ENCODE results near the gene ADAM17.

Gene ADAM17

DNA sequence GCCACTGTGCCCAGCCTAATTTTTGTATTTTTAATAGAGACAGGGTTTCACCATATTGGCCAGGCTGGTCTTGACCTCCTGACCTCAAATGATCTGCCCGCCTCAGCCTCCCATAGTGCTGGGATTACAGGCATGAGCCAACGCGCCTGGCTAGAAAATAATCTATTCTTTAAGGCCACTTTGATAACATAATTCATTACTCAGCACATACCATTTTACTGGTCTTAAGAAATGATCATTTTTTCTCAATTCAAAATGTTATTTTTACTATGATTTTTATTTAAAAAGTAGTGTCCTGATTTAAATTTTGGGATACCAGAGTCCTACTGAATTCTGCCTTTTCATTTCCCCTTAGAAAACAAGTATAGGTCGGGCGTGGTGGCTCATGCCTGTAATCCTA, 27.0 kb upstream of the ADAM17 start:
- H3K36me3 ChIP-seq (ENCODE audit: control insufficient read depth, insufficient read depth, low read length), result no peaks in the 10 kb centered on the region

DNA sequence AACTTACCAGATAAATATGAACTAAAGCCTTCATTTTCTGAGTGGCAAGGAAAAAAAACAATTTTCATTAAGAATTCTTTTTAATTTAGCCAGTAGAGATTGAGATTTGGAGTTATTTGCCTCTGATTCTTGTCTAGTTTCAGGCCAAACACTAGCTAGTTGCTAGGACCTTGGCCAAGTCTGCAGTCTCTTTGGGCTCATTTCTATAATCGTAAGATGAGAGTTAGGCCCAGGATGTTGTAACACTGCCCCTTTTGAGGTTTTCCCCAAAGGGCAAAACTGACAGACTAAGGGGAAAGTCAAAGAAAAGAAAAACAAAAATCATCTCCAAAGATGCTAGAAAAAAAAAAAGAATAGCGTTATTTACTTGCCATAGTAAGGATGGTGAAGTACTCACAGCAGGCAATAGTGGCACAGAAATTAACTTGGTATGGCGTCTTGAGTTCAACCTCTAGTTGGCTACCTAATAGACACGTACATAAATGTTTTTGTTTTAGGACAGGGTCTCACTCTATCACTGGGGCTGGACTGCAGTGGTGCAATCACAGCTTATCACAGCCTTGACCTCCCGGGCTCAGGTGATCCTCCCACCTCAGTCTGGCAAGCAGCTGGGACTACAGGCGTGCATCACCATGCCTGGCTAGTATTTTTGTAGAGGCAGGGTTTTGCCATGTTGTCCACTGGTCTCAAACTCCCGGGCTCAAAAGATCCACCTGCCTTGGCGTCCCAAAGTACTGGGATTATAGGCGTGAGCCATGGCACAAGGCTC, 23.0 kb upstream of the ADAM17 start:
- no peaks in the 10 kb centered on the region for H3K36me3 ChIP-seq (ENCODE audit: control insufficient read depth, insufficient read depth, low read length)
- TF ChIP-seq, protein P1, sequence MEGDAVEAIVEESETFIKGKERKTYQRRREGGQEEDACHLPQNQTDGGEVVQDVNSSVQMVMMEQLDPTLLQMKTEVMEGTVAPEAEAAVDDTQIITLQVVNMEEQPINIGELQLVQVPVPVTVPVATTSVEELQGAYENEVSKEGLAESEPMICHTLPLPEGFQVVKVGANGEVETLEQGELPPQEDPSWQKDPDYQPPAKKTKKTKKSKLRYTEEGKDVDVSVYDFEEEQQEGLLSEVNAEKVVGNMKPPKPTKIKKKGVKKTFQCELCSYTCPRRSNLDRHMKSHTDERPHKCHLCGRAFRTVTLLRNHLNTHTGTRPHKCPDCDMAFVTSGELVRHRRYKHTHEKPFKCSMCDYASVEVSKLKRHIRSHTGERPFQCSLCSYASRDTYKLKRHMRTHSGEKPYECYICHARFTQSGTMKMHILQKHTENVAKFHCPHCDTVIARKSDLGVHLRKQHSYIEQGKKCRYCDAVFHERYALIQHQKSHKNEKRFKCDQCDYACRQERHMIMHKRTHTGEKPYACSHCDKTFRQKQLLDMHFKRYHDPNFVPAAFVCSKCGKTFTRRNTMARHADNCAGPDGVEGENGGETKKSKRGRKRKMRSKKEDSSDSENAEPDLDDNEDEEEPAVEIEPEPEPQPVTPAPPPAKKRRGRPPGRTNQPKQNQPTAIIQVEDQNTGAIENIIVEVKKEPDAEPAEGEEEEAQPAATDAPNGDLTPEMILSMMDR (IDR thresholded peaks at IDR 0.05), result no peak
- no peak overlapping the region for H3K4me2 ChIP-seq (ENCODE audit: low read length)
- no peak overlapping the region for H3K4me3 ChIP-seq (ENCODE audit: low read depth, low read length)
- H3K9me3 ChIP-seq (ENCODE audit: control insufficient read depth, low read length), result no peaks in the 10 kb centered on the region
- H3K4me1 ChIP-seq, result no peaks in the 10 kb centered on the region
- no peak overlapping the region for H2AFZ ChIP-seq
- H3K27me3 ChIP-seq (ENCODE audit: control insufficient read depth, insufficient read depth, low read length), result no peaks in the 10 kb centered on the region
- H3K9ac ChIP-seq, result no peak overlapping the region
- H3K27ac ChIP-seq, result no peak overlapping the region
- H3K79me2 ChIP-seq, result no peaks in the 10 kb centered on the region

More for the DNA sequence above, 27.0 kb upstream of the ADAM17 start:
- Histone ChIP-seq H3K4me1 (no peaks in the 10 kb centered on the region), H2AFZ (no peak overlapping the region), H3K79me2 (peaks cover 1% of the 10 kb centered on the region), H3K9ac (no peak overlapping the region), H3K4me2 (ENCODE audit: low read length) (no peak overlapping the region), H3K27me3 (ENCODE audit: control insufficient read depth, insufficient read depth, low read length) (no peaks in the 10 kb centered on the region), H3K9me3 (ENCODE audit: control insufficient read depth, low read length) (no peaks in the 10 kb centered on the region), H3K27ac (no peak overlapping the region), H3K4me3 (ENCODE audit: low read depth, low read length) (no peak overlapping the region)
- TF ChIP-seq, protein P1 (IDR thresholded peaks at IDR 0.05), result no peak

DNA sequence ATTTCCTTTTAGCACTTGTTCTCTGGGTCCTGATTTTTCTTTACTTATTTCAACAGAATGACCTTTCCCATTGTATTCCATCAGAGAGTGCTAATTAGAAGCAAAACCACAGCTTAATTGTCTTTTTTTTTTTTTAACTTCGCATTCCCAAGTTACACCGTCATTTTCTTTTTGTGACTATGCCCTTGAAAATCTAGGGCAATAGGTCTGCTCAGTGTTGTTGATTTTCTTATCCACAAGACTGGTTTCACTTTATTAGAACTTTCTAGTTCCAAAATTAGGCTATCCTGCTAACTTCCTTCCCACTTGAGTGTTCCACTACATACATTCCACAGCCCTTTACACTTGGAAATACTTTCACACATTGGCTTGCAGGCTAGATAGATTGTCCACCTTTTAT, 18.7 kb upstream of the ADAM17 start:
- H3K27ac ChIP-seq, result no peak overlapping the region
- H3K4me3 ChIP-seq (ENCODE audit: low read depth, low read length), result no peak overlapping the region

DNA sequence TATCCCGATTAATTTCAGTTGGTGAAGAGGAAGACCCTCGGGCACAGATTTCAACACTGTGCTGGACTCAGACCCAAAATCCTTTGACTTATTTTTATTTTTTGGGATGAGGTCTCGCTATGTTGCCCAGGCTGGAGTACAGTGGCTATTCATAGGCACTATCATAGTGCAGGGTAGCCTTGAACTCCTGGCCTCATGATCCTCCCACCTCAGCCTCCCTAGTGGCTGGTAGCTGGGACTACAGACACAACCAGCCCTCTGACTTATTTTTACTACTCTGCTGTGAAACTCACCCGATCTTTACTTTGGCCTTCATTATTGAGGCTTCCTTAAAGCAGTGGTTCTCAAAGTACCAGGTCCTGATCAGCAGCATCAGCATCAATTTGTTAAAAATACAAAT, 18.2 kb upstream of the ADAM17 start:
- H3K27ac ChIP-seq, result no peak overlapping the region
- H3K9ac ChIP-seq, result no peak overlapping the region
- no peaks in the 10 kb centered on the region for H3K36me3 ChIP-seq (ENCODE audit: control insufficient read depth, insufficient read depth, low read length)
- H2AFZ ChIP-seq, result no peak overlapping the region
- TF ChIP-seq, protein P1 (IDR thresholded peaks at IDR 0.05), result no peak
- H3K79me2 ChIP-seq, result no peaks in the 10 kb centered on the region
- no peak overlapping the region for H3K4me3 ChIP-seq (ENCODE audit: low read depth, low read length)
- H3K4me2 ChIP-seq (ENCODE audit: low read length), result no peak overlapping the region
- H3K4me1 ChIP-seq, result no peaks in the 10 kb centered on the region
- H3K9me3 ChIP-seq (ENCODE audit: control insufficient read depth, low read length), result no peaks in the 10 kb centered on the region
- no peaks in the 10 kb centered on the region for H3K27me3 ChIP-seq (ENCODE audit: control insufficient read depth, insufficient read depth, low read length)

More for the DNA sequence above, 18.7 kb upstream of the ADAM17 start:
- Histone ChIP-seq H3K4me2 (ENCODE audit: low read length) (no peak overlapping the region), H3K9ac (no peak overlapping the region), H2AFZ (no peak overlapping the region), H3K36me3 (ENCODE audit: control insufficient read depth, insufficient read depth, low read length) (no peaks in the 10 kb centered on the region), H3K4me1 (no peaks in the 10 kb centered on the region), H3K27me3 (ENCODE audit: control insufficient read depth, insufficient read depth, low read length) (no peaks in the 10 kb centered on the region), H3K79me2 (no peaks in the 10 kb centered on the region), H3K9me3 (ENCODE audit: control insufficient read depth, low read length) (no peaks in the 10 kb centered on the region)
- TF ChIP-seq, protein P1 (IDR thresholded peaks at IDR 0.05), result no peak
